ENCODE data around the gene OXCT2. TPM values are rescaled to one million over a fixed set of nuclear protein-coding genes. Genes with fewer than 3 reads are reported as not detected.
"Not testable (repeated sequence)": the region's sequence is repeated elsewhere in the genome, so short reads cannot be mapped to it uniquely, and the experiment has no call there.

The OXCT2 gene
- total and polyA plus RNA-seq, 2 donors (not counting 1 experiment from before 2014, with no cell fraction given): 1.0 to 1.9 TPM

GRCh38 chr1:39782685-39783084 is 11.5 kb upstream of the OXCT2 start:
- ATAC-seq (ENCODE audit: low read depth); intact Hi-C loops (cut with micrococcal nuclease): not testable (repeated sequence)
- POLR2A ChIA-PET: interaction anchor here (0.6 kb wide), 1 partner anchor 16 kb away, joined by 5 read pairs; no protein-coding TSS in a partner anchor

GRCh38 chr1:39782103-39782502 is 11.0 kb upstream of the OXCT2 start:
- Histone ChIP-seq H3K79me2 (ENCODE audit: control insufficient read depth, insufficient read depth, low read length) (no peaks in the 10 kb centered on the region), H3K4me1 (ENCODE audit: control insufficient read depth in 2 of 2, insufficient read depth in 2 of 2, low read length in 2 of 2) (no peaks in the 10 kb centered on the region), H3K4me2 (replicated peaks; ENCODE audit: low read depth, low read length, poor library complexity, severe bottlenecking) (no peak overlapping the region), H3K27ac (ENCODE audit: low read length in 2 of 2) (no peak overlapping the region), H3K4me3 (ENCODE audit: control extremely low read depth in 1 of 5, extremely low read depth in 1 of 5, insufficient read depth in 1 of 5, low read depth in 2 of 5, low read length in 4 of 5) (no peak overlapping the region), H2AFZ (ENCODE audit: insufficient read depth, low read depth, low read length, poor library complexity, severe bottlenecking) (no peak overlapping the region), H4K20me1 (ENCODE audit: control insufficient read depth, insufficient read depth, low read length, poor library complexity, severe bottlenecking) (no peaks in the 10 kb centered on the region), H3K27me3 (replicated peaks in 1 of 4; ENCODE audit: control extremely low read depth in 1 of 4, control insufficient read depth in 3 of 4, insufficient read depth in 4 of 4, low read length in 3 of 4) (peaks cover 0 to 5% (median 0%) of the 10 kb centered on the region in 4 experiments), H3K9me3 (ENCODE audit: control extremely low read depth in 1 of 3, control insufficient read depth in 2 of 3, insufficient read depth in 1 of 3, low read length in 2 of 3) (peaks cover 0 to 3% (median 0%) of the 10 kb centered on the region in 3 donors), H3K9ac (ENCODE audit: low read length) (no peak overlapping the region), H3K36me3 (replicated peaks in 1 of 2; ENCODE audit: control extremely low read depth in 1 of 2, control insufficient read depth in 1 of 2, extremely low read depth in 1 of 2, insufficient read depth in 2 of 2, low read length in 1 of 2) (no peaks in the 10 kb centered on the region)
- no peak for ATAC-seq (ENCODE audit: low read depth)
- intact Hi-C loops (cut with micrococcal nuclease): no loop called here
- DNase-seq: no peak
- ChIA-PET POLR2A (interaction anchor here (0.6 kb wide), 1 partner anchor 17 kb away, joined by 5 read pairs; no protein-coding TSS in a partner anchor), CTCF (interaction anchor here (1.0 to 1.2 kb wide), 2 partner anchors 15 to 18 kb away, joined by 3 read pairs; no protein-coding TSS in a partner anchor)
- Mint-ChIP-seq H3K9me3 (ENCODE audit: insufficient read depth) (no peaks in the 10 kb centered on the region), H3K4me3 (no peak overlapping the region), H3K4me1 (peaks cover 3% of the 10 kb centered on the region), H3K27ac (no peak overlapping the region), H3K27me3 (peaks cover 4% of the 10 kb centered on the region)
- WGBS (ENCODE audit: insufficient coverage): no CpG with 5 or more reads among the region's 6 CpGs
- TF ChIP-seq CTCF (IDR thresholded peaks at IDR 0.05): no peak
- no peak for TF ChIP-seq EZH2 (IDR thresholded peaks at IDR 0.05; ENCODE audit: borderline replicate concordance, insufficient read depth, low read depth, low read length, poor library complexity, severe bottlenecking)

More at GRCh38 chr1:39782685-39783084, 11.5 kb upstream of the OXCT2 start:
- H3K27me3 ChIP-seq (replicated peaks in 1 of 4; ENCODE audit: control extremely low read depth in 1 of 4, control insufficient read depth in 3 of 4, insufficient read depth in 4 of 4, low read length in 3 of 4); H3K4me3 ChIP-seq (ENCODE audit: control extremely low read depth in 1 of 5, extremely low read depth in 1 of 5, insufficient read depth in 1 of 5, low read depth in 2 of 5, low read length in 4 of 5); H3K9me3 ChIP-seq (ENCODE audit: control extremely low read depth in 1 of 3, control insufficient read depth in 2 of 3, insufficient read depth in 1 of 3, low read length in 2 of 3); H3K4me3 Mint-ChIP-seq; H3K4me1 Mint-ChIP-seq; DNase-seq; H3K27ac Mint-ChIP-seq; H3K9ac ChIP-seq (ENCODE audit: low read length); H3K27ac ChIP-seq (ENCODE audit: low read length in 2 of 2); H3K4me2 ChIP-seq (replicated peaks; ENCODE audit: low read depth, low read length, poor library complexity, severe bottlenecking); H3K79me2 ChIP-seq (ENCODE audit: control insufficient read depth, insufficient read depth, low read length); H4K20me1 ChIP-seq (ENCODE audit: control insufficient read depth, insufficient read depth, low read length, poor library complexity, severe bottlenecking); H3K4me1 ChIP-seq (ENCODE audit: control insufficient read depth in 2 of 2, insufficient read depth in 2 of 2, low read length in 2 of 2); H3K9me3 Mint-ChIP-seq (ENCODE audit: insufficient read depth); H3K36me3 ChIP-seq (replicated peaks in 1 of 2; ENCODE audit: control extremely low read depth in 1 of 2, control insufficient read depth in 1 of 2, extremely low read depth in 1 of 2, insufficient read depth in 2 of 2, low read length in 1 of 2); H2AFZ ChIP-seq (ENCODE audit: insufficient read depth, low read depth, low read length, poor library complexity, severe bottlenecking): not testable (repeated sequence)
- CTCF ChIA-PET: interaction anchor here (1.2 kb wide), 1 partner anchor 18 kb away, joined by 3 read pairs; no protein-coding TSS in a partner anchor
- peaks cover 10% of the 10 kb centered on the region for H3K27me3 Mint-ChIP-seq
- WGBS (ENCODE audit: insufficient coverage): 95% methylated on average over 6 of the region's 10 CpGs
